HFFc6 (cell line): ENCODE results near the gene ST6GAL1. TPM values are rescaled to one million over a fixed set of nuclear protein-coding genes. Genes with fewer than 3 reads are reported as not detected.
A peak's percentile ranks its signal among the peaks of the same experiment; 100 is the strongest.

Source experiments
- DNase-seq: peaks from one replicate; pipeline ENCODE4 v3.0.0-alpha.2; 2018
- H3K27ac Mint-ChIP-seq: 2 replicates; pipeline ENCODE4 v1.8.0; 2020; ENCODE audit warnings: mild to moderate bottlenecking, mixed read lengths
- H3K27me3 Mint-ChIP-seq: 2 replicates; pipeline ENCODE4 v1.8.0; 2021; ENCODE audit warnings: mild to moderate bottlenecking, moderate library complexity, mixed read lengths; ENCODE audit not compliant: insufficient read depth
- H3K36me3 Mint-ChIP-seq: 2 replicates; pipeline ENCODE4 v1.8.0; 2021; ENCODE audit warnings: low read depth, mixed read lengths
- H3K4me1 Mint-ChIP-seq: 2 replicates; pipeline ENCODE4 v1.8.0; 2020; ENCODE audit warnings: low read depth, mixed read lengths
- H3K4me3 Mint-ChIP-seq: 2 replicates; pipeline ENCODE4 v1.8.0; 2020; ENCODE audit warnings: mild to moderate bottlenecking, moderate library complexity, mixed read lengths
- H3K9me3 Mint-ChIP-seq: 2 replicates; pipeline ENCODE4 v1.8.0; 2020; ENCODE audit warnings: mild to moderate bottlenecking, mixed read lengths
- total RNA-seq, 6 experiments: library from RNA; stranded (reverse); fragmentation: NEBNext Ultra II Directional; extraction: Animal tissue kit (Norgen Biotek cat#: 25700); gene quantifications; 2 replicates in 1 of 6; 3 replicates in 5 of 6; pipeline ENCODE4 v1.2.3, GENCODE V29; 2021
- TF ChIP-seq, protein P1 (sequence below): fragments of 200-600 bp; sonication (generic); IDR thresholded peaks from 2 replicates; pipeline ENCODE4 v1.5.0; 2021; ENCODE audit warnings: antibody characterized with exemption, mild to moderate bottlenecking

The ST6GAL1 gene
- total RNA-seq, 6 experiments from 2014 or later, result 0.88 to 2.6 (median 1.9) TPM

DNA sequence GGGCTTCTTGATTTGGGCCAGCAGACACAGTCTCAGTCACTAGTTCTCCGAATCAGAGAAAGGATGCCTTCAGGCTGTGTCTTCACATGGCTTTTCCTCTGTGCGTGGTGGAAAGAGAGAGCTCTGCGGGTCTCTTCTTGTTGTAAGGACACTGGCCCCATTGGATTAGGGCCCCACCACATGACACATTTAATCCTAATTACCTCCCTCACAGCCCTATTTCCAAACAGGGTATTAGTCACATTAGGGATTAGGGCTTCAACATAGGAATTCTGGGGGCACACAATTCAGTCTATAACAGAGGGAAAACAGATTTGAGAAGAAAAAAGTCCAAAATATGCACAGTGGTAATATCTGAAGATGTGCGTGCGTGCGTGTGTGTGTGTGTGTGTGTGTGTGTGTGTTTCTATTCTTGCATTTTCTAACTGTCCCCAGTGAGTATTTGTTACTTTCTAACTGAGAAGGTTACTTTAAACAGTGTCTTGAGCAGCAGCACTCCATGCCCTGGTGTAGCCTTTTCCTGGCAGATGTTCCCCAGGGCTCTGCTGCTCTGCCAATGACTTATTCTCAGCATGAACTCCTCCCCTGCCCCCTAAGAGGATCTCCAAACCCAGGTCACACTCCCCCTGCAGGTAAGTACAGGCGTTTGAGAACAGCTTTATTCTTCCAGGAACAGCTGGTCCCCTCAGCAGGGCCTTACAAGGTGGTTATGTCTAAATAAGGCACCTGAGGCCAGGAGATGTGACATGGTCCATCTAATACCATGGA lies 136.1 kb downstream of the ST6GAL1 start:
- Mint-ChIP-seq H3K36me3 (0 out of 2 replicates have a peak, but pooled peaks cover 6% of the 10 kb centered on the region), H3K27ac (no peak overlapping the region), H3K4me3 (no peak overlapping the region), H3K9me3 (peaks cover 11% of the 10 kb centered on the region), H3K27me3 (no peaks in the 10 kb centered on the region; the same call in none of the 2 replicates), H3K4me1 (peaks cover 25% of the 10 kb centered on the region)
- DNase-seq, result peak; percentile 19
- TF ChIP-seq, protein P1, sequence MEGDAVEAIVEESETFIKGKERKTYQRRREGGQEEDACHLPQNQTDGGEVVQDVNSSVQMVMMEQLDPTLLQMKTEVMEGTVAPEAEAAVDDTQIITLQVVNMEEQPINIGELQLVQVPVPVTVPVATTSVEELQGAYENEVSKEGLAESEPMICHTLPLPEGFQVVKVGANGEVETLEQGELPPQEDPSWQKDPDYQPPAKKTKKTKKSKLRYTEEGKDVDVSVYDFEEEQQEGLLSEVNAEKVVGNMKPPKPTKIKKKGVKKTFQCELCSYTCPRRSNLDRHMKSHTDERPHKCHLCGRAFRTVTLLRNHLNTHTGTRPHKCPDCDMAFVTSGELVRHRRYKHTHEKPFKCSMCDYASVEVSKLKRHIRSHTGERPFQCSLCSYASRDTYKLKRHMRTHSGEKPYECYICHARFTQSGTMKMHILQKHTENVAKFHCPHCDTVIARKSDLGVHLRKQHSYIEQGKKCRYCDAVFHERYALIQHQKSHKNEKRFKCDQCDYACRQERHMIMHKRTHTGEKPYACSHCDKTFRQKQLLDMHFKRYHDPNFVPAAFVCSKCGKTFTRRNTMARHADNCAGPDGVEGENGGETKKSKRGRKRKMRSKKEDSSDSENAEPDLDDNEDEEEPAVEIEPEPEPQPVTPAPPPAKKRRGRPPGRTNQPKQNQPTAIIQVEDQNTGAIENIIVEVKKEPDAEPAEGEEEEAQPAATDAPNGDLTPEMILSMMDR, result peak; percentile 40; the same call in 1 of the 2 replicates

DNA sequence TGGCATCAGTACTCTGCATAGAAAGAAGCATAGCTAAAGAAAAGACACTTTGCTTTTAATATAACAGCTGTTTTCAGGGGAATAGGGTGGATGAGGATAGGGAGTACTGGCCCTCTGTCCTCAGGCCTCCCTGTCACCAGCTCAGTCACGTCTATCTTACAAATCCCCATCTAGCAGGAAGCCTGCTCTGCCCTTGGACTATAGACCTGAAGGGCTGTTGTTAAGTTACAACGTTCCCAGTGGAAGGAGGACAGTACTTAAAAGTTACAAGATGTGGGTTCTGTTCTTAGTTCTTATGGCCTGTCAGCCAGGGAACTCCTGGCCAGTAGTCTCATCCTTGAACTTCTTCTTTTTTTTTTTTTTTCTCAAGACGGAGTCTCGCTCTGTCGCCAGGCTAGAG lies 138.5 kb downstream of the ST6GAL1 start:
- TF ChIP-seq, protein P1, result no peak
- Mint-ChIP-seq H3K9me3 (peaks cover 11% of the 10 kb centered on the region), H3K36me3 (0 out of 2 replicates have a peak, but pooled peaks cover 6% of the 10 kb centered on the region), H3K27ac (no peak overlapping the region), H3K4me3 (no peak overlapping the region), H3K4me1 (peaks cover 11% of the 10 kb centered on the region), H3K27me3 (peaks cover 4% of the 10 kb centered on the region)
- DNase-seq, result no peak

DNA sequence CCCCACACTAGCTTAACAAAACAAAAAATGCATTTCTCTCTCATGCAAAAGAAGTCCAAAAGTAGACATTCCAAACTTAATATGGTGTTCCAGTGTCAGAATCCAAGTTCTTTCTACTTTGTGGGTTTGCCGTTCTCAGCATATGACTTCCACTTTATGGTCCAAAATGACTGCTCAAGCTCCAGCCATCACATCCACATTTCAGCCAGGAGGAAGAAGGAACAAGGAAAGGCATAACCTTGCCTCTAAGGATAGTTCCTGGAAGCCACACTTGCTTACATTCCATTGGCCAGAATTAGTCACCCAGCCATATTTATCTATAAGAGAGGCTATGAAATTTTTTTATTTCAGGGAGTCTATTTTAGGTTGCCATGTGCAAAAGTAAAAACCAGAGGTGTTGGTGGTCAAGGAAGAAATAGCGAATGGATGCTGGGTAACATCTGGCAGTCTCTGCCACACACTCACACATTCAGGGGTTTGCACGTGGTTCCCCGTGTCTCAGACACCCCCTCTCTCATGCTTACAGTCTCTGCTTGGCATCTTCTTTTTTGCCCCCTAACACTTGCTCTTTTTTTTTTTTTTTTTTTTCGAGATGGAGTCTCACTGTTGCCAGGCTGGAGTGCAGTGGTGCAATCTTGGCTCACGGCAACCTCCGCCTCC lies 139.7 kb downstream of the ST6GAL1 start:
- no peak overlapping the region for H3K27ac Mint-ChIP-seq

DNA sequence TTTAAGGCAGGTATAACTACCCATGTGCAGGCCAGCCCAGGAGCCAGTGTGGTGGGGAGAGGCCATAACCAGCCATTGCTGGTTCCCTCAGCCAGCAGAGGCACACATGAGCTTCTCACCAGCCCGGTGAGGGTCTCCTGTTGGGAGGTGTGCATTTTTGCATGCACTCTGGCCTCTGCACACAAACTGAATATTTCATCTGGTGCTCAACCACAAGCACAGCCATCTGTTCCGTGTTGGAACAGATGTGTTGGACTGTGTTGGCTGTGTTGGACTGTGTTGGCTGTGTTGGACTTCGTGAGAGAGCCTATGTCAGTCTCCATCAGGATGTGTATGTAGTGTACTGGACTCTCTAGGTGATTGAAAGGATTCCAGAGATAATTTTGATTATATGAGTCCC lies 141.8 kb downstream of the ST6GAL1 start:
- TF ChIP-seq, protein P1, result no peak
- Mint-ChIP-seq H3K4me3 (no peak overlapping the region), H3K27me3 (peaks cover 14% of the 10 kb centered on the region), H3K4me1 (no peaks in the 10 kb centered on the region), H3K27ac (no peak overlapping the region), H3K36me3 (0 out of 2 replicates have a peak, but pooled peaks cover 6% of the 10 kb centered on the region), H3K9me3 (peaks cover 11% of the 10 kb centered on the region)
- no peak for DNase-seq

More for the DNA sequence above, 139.7 kb downstream of the ST6GAL1 start:
- TF ChIP-seq, protein P1, result no peak
- H3K4me3 Mint-ChIP-seq, result no peak overlapping the region
- H3K9me3 Mint-ChIP-seq, result peaks cover 11% of the 10 kb centered on the region
- 0 out of 2 replicates have a peak, but pooled peaks cover 6% of the 10 kb centered on the region for H3K36me3 Mint-ChIP-seq
- DNase-seq, result no peak
- H3K4me1 Mint-ChIP-seq, result no peaks in the 10 kb centered on the region
- peaks cover 6% of the 10 kb centered on the region for H3K27me3 Mint-ChIP-seq

DNA sequence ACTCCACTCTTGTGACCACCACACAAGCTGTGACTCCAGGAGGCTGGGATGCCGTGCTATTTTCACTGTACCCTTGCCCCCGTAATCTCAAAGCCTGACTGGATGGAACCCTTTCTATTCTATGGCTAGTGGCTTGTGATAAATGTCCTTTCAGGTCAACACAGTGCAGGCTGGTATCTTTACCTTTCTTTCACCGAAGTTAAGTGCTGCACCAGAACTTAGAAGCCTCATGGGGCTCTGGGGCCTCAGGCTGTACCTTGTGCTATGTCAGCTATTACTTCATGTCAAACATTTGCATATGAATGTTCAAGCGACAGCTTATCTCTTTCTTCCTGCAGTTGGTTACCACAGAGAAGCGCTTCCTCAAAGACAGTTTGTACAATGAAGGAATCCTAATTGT lies 142.2 kb downstream of the ST6GAL1 start:
- peaks cover 14% of the 10 kb centered on the region for H3K27me3 Mint-ChIP-seq
- no peak overlapping the region for H3K4me3 Mint-ChIP-seq
- peaks cover 11% of the 10 kb centered on the region for H3K9me3 Mint-ChIP-seq
- DNase-seq, result no peak
- H3K4me1 Mint-ChIP-seq, result no peaks in the 10 kb centered on the region
- H3K27ac Mint-ChIP-seq, result no peak overlapping the region
- TF ChIP-seq, protein P1, result no peak
- H3K36me3 Mint-ChIP-seq, result 0 out of 2 replicates have a peak, but pooled peaks cover 6% of the 10 kb centered on the region
